Measurements from ENCODE around the gene LRTM2. TPM values are rescaled to one million over a fixed set of nuclear protein-coding genes. Genes with fewer than 3 reads are reported as not detected.

The LRTM2 gene
- total RNA-seq, 4 donors from 2014 or later = not detected

GRCh38 chr12:1875608-1876007 is 55.2 kb downstream of the LRTM2 start:
- H3K27me3 ChIP-seq = no peaks in the 10 kb centered on the region
- intact Hi-C loops (cut with DNase I) = no loop called here
- no peak overlapping the region for H3K27ac ChIP-seq
- WGBS, 2 donors = 34 to 60% methylated on average over 6 of the region's 6 CpGs
- H3K36me3 ChIP-seq = no peaks in the 10 kb centered on the region
- DNase-seq = peak; percentile 26 to 52
- H3K9me3 ChIP-seq = no peaks in the 10 kb centered on the region
- TF ChIP-seq CTCF (IDR thresholded peaks at IDR 0.05) = no peak
- no peak for TF ChIP-seq POLR2A (IDR thresholded peaks at IDR 0.05)
- no peak overlapping the region for H3K4me3 ChIP-seq (replicated peaks in 1 of 3)
- H3K4me1 ChIP-seq = no peaks in the 10 kb centered on the region

- 77 to 87% methylated on average over 3 of the region's 3 CpGs for WGBS, 2 donors
- H3K9me3 ChIP-seq = no peaks in the 10 kb centered on the region
Measured at GRCh38 chr12:1876086-1876485, 55.7 kb downstream of the LRTM2 start.

DNA sequence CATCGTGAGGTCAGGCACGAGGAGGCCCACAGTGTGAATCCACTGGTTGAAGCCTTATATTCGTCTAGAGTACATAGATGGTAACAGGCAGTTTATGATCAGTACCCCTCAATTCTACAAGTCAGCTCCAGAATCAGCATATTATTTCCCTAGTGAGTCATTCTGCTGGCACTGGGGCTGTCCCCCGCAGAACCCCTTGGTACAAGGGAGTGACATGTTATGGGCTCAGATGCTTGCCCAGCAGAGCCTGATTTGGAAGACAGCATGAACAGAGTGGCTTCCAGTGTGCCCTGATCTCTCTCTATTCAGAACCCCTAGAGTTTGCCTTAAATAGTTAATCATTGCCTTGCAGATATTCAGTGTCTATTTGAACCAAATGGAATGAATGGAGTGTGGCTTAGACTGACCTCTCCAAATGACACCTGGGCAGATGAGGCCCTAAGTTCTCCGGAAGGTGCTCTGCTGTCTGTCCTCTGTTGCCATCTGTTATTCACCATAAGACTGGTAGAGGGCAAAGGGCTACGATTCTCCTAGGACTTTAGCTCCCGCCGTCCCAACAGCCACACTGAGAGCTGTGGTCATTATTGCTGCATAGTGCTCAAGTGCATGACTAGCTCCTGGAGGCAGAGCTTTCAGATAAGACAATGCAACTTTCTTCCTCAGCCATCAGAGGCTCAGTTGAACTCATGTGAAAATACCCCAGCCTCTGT is 57.0 kb downstream of the LRTM2 start:
- H3K9me3 ChIP-seq = no peaks in the 10 kb centered on the region
- intact Hi-C loops (cut with DNase I) = no loop called here
- TF ChIP-seq CTCF (IDR thresholded peaks at IDR 0.05) (no peak), POLR2A (IDR thresholded peaks at IDR 0.05) (no peak)
- no peaks in the 10 kb centered on the region for H3K27me3 ChIP-seq
- no peak overlapping the region for H3K27ac ChIP-seq
- no peaks in the 10 kb centered on the region for H3K4me1 ChIP-seq
- no peak overlapping the region for H3K4me3 ChIP-seq (replicated peaks in 1 of 3)
- DNase-seq = no peak
- WGBS, 2 donors = 89 to 95% methylated on average over 8 of the region's 8 CpGs
- H3K36me3 ChIP-seq = no peaks in the 10 kb centered on the region

More at GRCh38 chr12:1876086-1876485, 55.7 kb downstream of the LRTM2 start:
- H3K27me3 ChIP-seq = no peaks in the 10 kb centered on the region
- no peak for DNase-seq
- H3K27ac ChIP-seq = no peak overlapping the region
- intact Hi-C loops (cut with DNase I) = no loop called here
- H3K4me1 ChIP-seq = no peaks in the 10 kb centered on the region
- no peaks in the 10 kb centered on the region for H3K36me3 ChIP-seq
- H3K4me3 ChIP-seq (replicated peaks in 1 of 3) = no peak overlapping the region
- TF ChIP-seq CTCF (IDR thresholded peaks at IDR 0.05) = no peak
- TF ChIP-seq POLR2A (IDR thresholded peaks at IDR 0.05) = no peak

DNA sequence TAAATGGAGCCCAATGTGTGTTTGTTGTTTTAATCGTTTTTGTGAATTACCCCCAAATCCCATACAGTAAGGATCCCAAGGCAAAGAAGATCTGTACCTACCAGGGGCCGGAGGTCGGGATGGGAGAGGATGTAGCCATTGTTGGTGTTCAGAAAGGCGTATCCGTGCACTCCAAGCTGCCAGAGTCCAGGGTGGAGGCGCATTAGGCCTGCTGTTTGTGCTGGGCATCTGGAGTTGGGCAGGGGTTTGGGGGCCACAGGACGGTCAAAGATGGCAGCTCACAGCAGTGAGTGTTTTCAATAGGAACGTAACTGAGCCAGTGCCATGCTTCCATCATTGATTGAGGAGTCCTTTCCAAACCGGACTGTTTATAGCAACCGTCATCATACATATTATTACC is 57.8 kb downstream of the LRTM2 start:
- intact Hi-C loops (cut with DNase I) = no loop called here
- Histone ChIP-seq H3K9me3 (no peaks in the 10 kb centered on the region), H3K36me3 (no peaks in the 10 kb centered on the region), H3K4me1 (no peaks in the 10 kb centered on the region), H3K27me3 (no peaks in the 10 kb centered on the region), H3K27ac (no peak overlapping the region), H3K4me3 (replicated peaks in 1 of 3) (no peak overlapping the region)
- 87 to 91% methylated on average over 10 of the region's 10 CpGs for WGBS, 2 donors
- DNase-seq = no peak
- TF ChIP-seq POLR2A (IDR thresholded peaks at IDR 0.05) (no peak), CTCF (IDR thresholded peaks at IDR 0.05) (no peak)

- Histone ChIP-seq H3K27me3 (no peaks in the 10 kb centered on the region), H3K27ac (no peak overlapping the region), H3K4me3 (replicated peaks in 1 of 3) (no peak overlapping the region), H3K36me3 (no peaks in the 10 kb centered on the region), H3K9me3 (no peaks in the 10 kb centered on the region), H3K4me1 (no peaks in the 10 kb centered on the region)
- DNase-seq = no peak
- 90 to 96% methylated on average over 2 to 5 of the region's 5 CpGs for WGBS, 2 donors
- intact Hi-C loops (cut with DNase I) = no loop called here
- TF ChIP-seq POLR2A (IDR thresholded peaks at IDR 0.05) = no peak
- no peak for TF ChIP-seq CTCF (IDR thresholded peaks at IDR 0.05)
Measured at GRCh38 chr12:1878695-1879094, 58.3 kb downstream of the LRTM2 start.
